ENCODE results near the gene SAMSN1. TPM values are rescaled to one million over a fixed set of nuclear protein-coding genes. Genes with fewer than 3 reads are reported as not detected.

Gene SAMSN1
- polyA plus RNA-seq, 4 donors, result 3.6 to 5.9 (median 4.5) TPM

DNA sequence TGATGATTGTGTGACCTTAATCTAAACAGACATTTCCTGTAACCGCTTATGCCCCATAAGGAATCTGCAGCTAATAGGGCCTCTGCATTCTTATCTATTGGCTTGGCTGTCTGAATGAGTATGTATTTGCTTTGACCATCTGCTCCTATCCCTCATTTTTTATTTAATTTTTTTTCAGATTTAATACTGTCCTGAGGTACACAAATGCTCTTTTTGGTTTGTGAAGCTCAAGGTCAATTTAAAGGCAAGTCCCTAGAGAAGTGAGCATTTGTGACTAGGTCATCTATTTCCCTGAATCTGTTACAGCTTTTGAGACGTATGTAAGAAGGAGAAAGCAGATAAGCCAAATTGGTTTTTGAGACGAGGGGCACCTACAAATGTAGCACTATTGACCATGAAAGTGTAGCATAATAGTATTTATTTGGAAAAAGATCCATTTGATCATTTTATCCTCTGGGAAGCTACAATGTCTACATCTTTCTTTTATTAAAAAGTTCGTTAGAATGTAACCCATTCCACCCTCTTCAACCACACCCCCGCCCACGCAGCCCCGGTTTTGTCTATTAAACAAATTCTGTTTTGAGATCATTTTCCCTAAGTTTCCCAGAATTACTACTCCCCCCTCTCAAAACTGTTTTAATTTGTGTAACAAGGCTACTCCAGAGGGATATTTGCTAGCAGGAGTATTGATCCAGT, 93.9 kb downstream of the SAMSN1 start:
- no peak for DNase-seq (ENCODE audit: low read depth in 4 of 4, low spot score in 3 of 4)

DNA sequence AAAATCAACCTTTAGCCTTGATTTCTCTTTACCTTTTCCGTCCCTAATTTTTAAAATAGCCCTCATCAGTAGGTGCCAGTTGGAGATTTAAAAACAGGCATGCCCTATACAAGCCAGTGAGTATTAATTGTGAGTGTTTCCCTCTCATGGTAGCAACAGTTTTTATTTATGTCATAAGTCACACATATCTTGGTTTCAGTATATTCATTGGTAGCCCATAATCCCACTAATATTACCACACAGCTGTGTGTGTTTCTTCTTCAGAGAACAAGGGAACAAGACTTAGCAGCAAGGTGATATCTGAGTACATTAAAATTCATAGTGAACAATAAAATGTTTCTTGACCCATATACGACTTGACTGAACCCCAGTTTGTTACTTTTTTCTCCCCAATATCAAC, 94.6 kb downstream of the SAMSN1 start:
- DNase-seq (ENCODE audit: low read depth in 4 of 4, low spot score in 3 of 4), result no peak

DNA sequence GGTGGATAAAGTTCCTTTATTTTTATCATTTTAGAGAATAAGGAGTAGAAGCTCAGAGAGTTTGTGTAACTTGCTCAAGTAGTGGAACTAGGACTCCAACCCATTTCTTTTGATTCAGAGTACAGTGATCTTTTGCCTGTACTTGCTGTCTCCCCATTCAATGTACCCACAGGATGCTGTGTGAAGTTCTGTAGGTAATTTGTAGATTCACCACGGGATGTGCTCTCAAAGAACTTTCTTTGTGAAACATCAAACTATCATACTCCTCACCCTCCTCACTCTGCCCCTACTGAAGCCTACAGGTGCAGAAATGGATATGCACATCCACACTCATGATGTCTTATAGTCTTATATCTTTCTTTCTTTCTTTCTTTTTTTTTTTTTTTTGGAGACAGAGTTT, 97.3 kb downstream of the SAMSN1 start:
- DNase-seq (ENCODE audit: low read depth in 4 of 4, low spot score in 3 of 4), result no peak

DNA sequence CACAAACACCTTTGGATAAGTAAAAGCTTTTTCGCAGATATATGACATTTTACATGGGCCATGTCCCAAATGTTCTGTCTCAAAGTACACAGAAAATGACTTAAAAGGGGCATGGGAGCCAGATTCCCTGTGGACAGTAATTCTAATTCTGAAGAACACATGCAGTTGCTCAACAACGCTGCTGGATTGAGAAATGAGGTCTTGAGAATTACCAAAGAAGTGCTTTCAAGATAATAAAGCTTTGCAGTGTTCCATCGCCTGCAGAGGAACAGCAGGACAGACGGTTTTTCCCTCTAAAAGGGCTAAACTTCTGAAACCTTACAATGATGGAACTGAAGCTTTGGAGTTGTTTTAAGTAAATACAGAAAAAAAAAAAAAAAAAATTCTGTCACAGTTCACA, 107.9 kb downstream of the SAMSN1 start:
- no peak for DNase-seq (ENCODE audit: low read depth in 4 of 4, low spot score in 3 of 4)

DNA sequence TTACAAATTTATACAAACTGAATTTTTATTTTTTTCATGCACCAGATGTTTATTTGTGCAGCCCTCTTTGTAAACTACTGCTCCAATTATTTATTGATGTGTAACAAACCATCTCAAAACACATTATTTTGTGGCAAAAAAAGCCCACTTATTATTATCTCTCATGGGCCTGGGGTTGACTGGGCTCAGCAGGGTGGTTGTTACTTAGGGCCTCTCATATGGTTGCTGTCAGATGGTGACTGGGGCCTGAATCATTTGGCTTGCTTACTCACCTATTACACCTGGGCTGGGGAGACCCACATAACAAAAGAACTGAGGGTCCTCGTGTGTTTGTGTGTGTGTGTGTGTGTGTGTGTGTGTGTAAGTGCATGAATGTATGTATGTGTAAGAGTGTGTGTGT, 110.7 kb downstream of the SAMSN1 start:
- DNase-seq (ENCODE audit: low read depth in 4 of 4, low spot score in 3 of 4), result no peak

Other genes with a start within 250 kb of the SAMSN1 start
- 10 to 100 TPM; 50.2 to 72.2 (median 58.0) TPM for gene HSPA13, start 163.2 kb downstream of the SAMSN1 start, polyA plus RNA-seq (ENCODE audit: insufficient read length in 4 of 4)